GM18508 (cell line): ENCODE measurements around the gene CITED4.

Experiments used
- ATAC-seq: cut with Tn5 transposase; IDR thresholded peaks from one replicate; pipeline ENCODE4 v1.9.1; 2021; ENCODE audit warnings: moderate number of reproducible peaks; ENCODE audit not compliant: insufficient read depth, unreplicated experiment

CITED4 gene

DNA sequence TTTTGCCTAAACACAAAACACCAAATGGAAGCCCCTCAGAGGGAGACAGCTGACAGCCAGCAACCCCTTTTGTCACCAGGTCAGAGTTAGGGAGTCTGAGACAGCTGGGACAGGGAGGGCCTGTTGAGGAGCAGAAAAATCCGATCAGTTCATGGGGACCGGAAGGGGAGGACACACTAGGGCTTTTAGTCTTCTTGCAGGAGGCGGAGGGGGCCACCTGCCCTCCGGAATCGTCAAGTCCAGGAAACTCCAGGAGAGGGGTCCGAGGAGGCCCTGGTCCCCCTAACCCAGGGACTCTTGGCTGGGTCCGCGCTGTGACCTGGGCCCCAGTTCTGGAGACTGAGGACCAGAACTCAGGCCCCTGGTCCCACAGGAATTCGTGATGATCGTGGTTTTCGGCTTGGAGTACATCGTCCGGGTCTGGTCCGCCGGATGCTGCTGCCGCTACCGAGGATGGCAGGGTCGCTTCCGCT is 44.3 kb downstream of the CITED4 start:
- no peak for ATAC-seq

DNA sequence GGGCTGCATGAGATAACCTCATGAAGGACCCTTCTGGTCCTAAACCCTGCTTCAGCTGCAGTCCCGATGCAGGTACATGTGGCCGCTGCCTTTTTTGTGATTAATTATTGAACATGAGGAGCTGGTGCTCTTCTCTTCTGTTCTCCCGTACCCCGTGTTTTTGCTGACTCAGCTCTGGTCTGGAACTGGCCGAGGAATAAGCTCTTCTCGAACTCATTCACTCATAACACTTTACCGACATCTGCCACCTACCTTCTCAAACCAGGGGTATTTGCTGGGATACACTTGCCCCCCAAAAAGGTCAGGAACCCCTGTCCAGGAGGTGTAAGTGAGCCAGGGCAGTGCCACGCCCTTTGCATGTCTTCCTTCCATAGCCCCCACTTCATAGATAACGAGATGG is 46.7 kb downstream of the CITED4 start:
- no peak for ATAC-seq
